Activated T-cell treated with anti-CD3 and anti-CD28 coated beads for 24 hours (primary cell): ENCODE data around the gene SNPH.

ENCODE experiments used
- DNase-seq: peaks from one replicate; pipeline ENCODE4 v3.0.0-alpha.2; 2020; ENCODE audit warnings: low read depth

Gene SNPH

DNA sequence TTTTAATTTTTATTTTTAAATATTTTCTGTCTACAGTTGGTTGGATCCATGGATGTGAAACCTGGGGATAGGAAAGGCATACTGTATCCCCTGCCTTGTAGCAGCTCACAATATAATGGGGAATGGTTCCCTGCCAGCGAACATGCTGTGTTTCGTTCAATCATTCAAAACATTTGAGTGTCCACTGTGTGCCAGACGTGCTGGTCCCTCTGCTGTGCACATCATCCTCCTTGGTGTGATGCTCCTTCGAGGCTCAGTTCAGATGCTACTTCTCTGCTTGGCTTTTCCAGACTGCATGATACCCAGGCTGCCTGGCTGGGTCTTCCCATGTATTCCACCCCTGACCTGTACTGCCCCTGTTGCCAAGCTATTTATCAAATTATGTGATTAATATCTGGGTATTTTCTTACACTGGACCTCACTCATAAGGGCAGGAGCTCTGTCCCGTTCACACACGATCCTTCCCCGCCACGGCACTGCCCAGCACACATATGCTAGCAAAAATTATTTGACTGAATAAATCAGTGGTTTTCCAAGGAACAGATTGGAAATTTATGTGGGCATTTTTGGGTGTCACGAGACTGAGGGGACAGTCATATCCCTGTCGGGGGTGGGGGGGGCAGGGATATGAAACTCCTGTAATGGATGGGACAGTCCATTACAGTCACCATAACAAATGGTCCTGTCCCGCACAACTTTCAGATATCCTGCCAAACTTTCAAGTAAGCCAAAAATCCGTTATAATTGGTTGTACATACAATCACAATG lies 57.9 kb downstream of the SNPH start:
- DNase-seq: no peak

DNA sequence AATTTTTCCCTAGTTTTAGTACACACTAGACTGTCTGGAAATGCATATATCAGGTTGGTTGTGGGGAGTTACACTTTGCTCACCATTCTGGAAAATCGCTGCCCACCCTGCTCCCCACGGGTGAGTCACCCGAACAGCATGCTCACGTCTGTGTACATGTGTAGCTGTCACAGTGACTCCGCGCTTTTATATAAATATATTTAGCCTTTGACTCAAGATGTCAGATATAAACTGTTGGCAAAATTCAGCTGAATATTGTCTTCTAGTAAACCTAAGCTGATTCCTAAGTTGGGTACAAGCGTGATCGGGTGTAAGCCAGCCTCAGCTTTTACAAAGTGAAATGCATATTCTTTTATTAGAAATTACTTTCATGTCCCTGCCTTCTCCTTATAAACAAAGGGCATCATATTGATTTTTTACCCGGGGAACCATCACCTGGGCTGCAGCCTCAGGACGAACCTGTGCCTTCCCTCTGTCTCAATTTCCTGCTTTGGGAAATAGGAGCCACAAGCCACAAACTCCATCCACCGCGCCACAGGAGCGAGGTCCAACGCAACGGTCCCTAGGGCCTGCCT lies 58.6 kb downstream of the SNPH start:
- no peak for DNase-seq

- DNase-seq: peak; percentile 98
These were observed 59.3 kb downstream of the SNPH start for GRCh38 chr20:1325173-1326030.

GRCh38 chr20:1326031-1326930 lies 60.2 kb downstream of the SNPH start:
- DNase-seq: no peak

GRCh38 chr20:1327241-1327653 lies 61.2 kb downstream of the SNPH start:
- DNase-seq: no peak

GRCh38 chr20:1327827-1328679 lies 62.0 kb downstream of the SNPH start:
- DNase-seq: no peak

GRCh38 chr20:1328680-1329330 lies 62.7 kb downstream of the SNPH start, which contains the start of gene SDCBP2:
Gene SDCBP2, minus strand, starts transcription at chr20:1329139. Its CDS starts 8,723 bp downstream, at chr20:1320416.
- no peak for DNase-seq

- no peak for DNase-seq
These were observed 64.2 kb downstream of the SNPH start for GRCh38 chr20:1330075-1330830.

GRCh38 chr20:1331101-1331500 lies 65.0 kb downstream of the SNPH start:
- no peak for DNase-seq

GRCh38 chr20:1331801-1332453 lies 65.8 kb downstream of the SNPH start:
- DNase-seq: no peak

GRCh38 chr20:1332749-1333300 lies 66.7 kb downstream of the SNPH start:
- DNase-seq: no peak

GRCh38 chr20:1333462-1334369 lies 67.6 kb downstream of the SNPH start:
- DNase-seq: no peak

- DNase-seq: no peak
These were observed 68.3 kb downstream of the SNPH start for GRCh38 chr20:1334370-1334731.

GRCh38 chr20:1334761-1335160 lies 68.7 kb downstream of the SNPH start:
- DNase-seq: no peak

DNA sequence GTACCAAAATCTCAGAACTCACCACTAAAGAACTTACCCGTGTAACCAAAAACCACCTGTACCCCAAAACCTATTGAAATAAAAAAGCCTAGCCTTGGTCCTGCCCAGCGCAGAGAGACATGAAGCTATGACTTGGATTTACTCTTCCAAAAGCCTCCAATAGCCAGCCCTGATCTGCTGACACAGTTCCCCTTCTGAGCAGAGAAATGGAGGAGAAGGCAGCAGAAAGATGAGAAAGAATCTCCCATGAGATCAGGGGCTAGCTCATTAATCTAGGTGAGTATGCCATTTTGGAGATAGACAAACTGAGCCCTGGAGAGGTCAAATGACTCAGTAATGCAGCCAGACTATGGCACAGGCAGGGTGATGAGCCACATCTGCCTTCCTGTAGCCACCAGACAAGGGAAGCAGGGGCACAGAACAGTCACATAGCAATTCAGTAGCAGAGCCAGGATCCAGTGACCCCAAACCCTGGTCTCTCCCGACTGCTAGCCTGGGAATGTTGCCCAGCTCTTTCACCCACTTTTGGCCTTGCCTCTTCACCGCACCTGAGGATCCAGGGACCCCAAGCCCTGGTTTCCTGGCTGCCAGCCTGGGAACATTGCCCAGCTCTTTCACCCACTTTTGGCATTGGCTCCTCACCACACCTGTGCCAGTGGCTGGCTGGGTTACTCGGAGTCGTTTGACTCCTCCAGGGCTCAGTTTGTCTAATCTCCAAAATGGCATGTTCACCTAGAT lies 70.0 kb downstream of the SNPH start:
- DNase-seq: no peak

GRCh38 chr20:1336699-1337367 lies 70.7 kb downstream of the SNPH start:
- no peak for DNase-seq
